HG02884 (cell line): ENCODE measurements around the gene CRYGN.

ENCODE experiments used
- ATAC-seq: cut with Tn5 transposase; IDR thresholded peaks from one replicate; pipeline ENCODE4 v1.9.1; 2021; ENCODE audit warnings: mild to moderate bottlenecking, moderate library complexity; ENCODE audit not compliant: unreplicated experiment

The CRYGN gene

DNA sequence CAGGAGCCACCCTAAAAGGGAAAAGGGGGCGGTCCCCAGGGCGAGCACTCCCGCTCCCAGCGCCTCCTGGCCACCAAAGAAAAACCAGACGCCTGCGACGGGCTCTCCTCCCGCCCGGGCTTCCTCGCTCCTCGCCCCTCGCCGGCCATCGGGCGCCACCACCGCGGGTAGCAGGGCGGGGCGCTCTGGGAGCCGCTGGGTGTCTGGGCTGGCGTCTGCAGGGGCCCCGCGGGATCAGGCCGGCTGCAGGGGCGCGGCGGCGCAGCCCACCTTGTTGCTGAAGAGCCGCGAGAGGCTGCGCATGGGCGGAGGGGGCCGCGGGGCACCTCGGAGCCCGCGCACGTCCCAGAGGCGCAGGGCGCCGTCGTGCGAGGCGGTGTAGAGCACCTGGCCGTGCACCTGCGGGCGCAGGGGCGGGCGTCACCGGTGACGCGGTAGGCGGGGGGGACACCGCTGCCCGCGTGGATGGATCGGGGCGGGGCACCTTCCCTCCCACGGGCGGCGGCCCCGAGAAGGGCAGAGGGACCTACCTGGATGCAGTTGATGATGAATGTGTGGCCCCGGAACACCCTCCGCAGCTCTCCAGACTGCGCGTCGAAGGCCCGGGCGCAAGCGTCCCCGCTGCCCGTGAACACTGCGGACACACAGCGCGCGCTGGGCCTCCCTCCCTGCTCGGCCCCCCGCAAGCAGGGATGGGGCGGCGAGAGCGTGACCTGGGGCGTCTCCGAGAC lies 58.4 kb downstream of the CRYGN start:
- ATAC-seq, result no peak

DNA sequence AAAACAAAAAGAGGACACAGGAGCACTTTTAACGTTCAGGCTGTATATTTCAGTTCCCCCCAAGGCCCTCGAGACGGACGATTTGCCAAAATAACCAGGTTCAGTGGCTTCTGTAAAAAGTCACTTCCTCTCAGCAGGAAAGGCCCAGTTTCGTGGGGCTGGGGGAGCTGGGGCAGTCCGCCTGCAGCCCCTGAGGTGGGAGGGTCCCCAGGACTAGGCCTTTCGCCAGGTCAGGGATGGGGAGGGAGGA lies 58.9 kb downstream of the CRYGN start:
- ATAC-seq, result no peak

DNA sequence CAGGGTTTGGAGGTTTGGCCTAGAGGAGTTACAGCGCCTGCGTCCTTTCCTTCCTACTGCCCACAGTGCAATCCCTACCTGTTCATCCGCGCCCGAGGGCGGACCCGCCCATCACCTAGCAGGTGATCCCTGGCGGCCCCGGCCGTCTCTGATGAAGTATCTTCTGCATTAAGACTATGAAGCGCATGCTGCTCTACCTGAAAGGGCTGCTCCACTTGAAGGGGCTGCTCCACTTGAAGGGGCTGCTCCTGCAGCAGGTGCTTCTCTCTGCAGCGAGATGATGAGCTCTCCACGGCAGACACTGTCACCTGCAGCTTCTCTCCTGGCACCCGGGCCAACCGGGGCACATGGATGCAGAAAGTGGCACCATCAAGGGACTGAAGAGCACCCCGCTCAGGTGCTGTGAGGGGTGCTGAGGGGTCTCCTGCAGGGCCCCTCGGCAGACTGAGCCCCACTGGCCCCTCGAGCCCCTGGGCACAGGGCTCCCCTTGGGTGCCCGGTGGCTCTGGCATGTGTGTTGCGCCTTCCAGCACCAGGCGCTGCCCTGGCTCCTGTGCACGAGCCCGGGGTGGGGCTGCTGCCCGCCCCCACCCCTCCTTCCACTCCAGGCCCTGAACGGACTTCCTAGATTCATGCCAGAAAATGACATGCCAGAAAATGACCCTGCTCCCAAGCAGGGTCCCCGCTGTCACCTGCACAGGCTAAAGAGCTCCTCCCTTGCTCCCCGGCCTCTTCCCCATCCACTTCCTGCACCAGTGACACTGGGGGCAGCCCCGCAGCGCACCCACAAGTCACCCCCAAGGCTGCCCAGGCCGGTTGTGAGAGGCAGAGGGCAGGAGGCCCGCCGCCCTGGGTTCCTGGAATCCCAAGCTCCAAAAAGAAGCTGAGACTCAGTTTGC lies 59.5 kb downstream of the CRYGN start:
- no peak for ATAC-seq

DNA sequence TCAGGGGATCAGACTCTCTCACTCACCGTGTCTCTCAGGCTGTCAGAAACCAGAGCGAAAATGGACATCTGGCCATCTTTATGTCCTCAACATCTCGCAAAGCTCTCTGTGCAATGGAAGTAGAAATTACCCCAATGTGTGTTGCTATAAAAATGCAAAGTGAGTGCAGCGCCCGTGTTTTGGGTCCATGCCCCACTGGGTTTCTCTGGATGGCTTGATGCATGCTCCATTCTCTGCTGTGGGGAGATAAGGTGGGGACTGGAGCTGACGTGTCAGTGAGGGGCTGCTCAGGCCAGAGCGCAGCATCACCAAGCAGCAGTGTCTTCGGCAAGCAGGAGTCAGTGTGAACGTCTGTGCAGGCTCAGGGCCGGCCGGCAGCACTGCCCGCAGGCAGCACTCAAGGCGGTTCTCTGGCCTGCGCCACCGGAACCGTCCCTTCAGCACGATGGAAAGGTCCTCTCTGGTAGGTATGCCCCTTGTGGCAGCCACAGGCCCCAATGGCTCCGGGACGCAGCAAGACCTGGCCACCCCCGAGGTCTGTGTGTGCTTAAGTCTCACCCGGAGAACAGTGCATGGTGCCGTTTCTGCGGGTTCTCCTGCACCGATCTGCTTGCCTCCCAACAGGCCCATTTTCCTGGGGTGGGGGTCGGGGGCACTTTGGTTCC lies 60.3 kb downstream of the CRYGN start:
- ATAC-seq, result no peak

DNA sequence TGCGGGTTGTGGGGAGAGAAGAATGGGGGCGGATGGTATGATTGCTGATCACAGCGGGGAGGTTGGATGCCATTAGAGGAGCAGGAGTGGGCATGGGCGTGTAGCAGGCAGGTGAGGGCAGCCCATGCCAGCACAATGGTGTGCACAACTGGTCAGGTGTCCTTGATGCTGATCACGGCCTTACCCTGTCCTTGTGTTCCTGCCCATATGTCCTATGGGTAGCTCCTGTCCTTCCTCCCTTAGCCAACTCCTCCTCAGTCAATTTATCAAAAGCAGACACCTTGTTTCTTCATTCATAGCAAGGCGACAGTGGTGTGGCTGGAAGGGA lies 60.8 kb downstream of the CRYGN start:
- ATAC-seq, result no peak
